Breast epithelium (tissue), 4 donors: ENCODE results near the gene TADA2B. TPM values are rescaled to one million over a fixed set of nuclear protein-coding genes. Genes with fewer than 3 reads are reported as not detected.

Experiments used
- DNase-seq, 2 donors: peaks; one replicate each; pipeline ENCODE4 v3.0.0-alpha.2; 2019; ENCODE audit warnings: low spot score in 2 of 2
- H3K27ac ChIP-seq, 2 donors: fragments of 200-600 bp; sonication (generic) in 1 of 2; one replicate each; pipeline ENCODE4 v1.5.1; 2016 to 2019; ENCODE audit warnings: mild to moderate bottlenecking in 1 of 2
- H3K27me3 ChIP-seq, 2 donors: fragments of 200-600 bp; sonication (generic) in 1 of 2; one replicate each; pipeline versions ENCODE4 v1.5.1 to v1.6.0; 2017 to 2019; ENCODE audit warnings: control low read depth in 1 of 2, mild to moderate bottlenecking in 1 of 2
- H3K36me3 ChIP-seq: fragments of 200-600 bp; one replicate; pipeline ENCODE4 v1.5.1; 2019
- H3K4me1 ChIP-seq, 2 donors: fragments of 200-600 bp; sonication (generic); one replicate each; pipeline ENCODE4 v1.5.1; 2016 to 2019; ENCODE audit warnings: control low read depth in 1 of 2
- H3K4me3 ChIP-seq, 3 donors: fragments of 200-600 bp; sonication (generic); 1 replicate in 2 of 3; 2 replicates in 1 of 3; pipeline ENCODE4 v1.5.1; 2016 to 2019; ENCODE audit warnings: mild to moderate bottlenecking in 3 of 3, moderate library complexity in 2 of 3
- H3K9me3 ChIP-seq, 2 donors: fragments of 200-600 bp; sonication (generic) in 1 of 2; one replicate each; pipeline ENCODE4 v1.5.1; 2016 to 2019; ENCODE audit warnings: control low read depth in 1 of 2
- POLR2A ChIP-seq: fragments of 450-650 bp; IDR thresholded peaks from one replicate; pipeline ENCODE4 v1.6.1; 2016; ENCODE audit warnings: antibody characterized with exemption, mild to moderate bottlenecking, moderate library complexity
- POLR2AphosphoS5 ChIP-seq, 3 donors: sonication (generic); formaldehyde crosslinking; IDR thresholded peaks; one replicate each; pipeline ENCODE4 v1.6.1; 2017; ENCODE audit warnings: antibody characterized with exemption in 3 of 3
- intact Hi-C: fragments of 100-400 bp; cut with DNase I; formaldehyde crosslinking; loops from one replicate; pipeline ENCODE4 v1.15.1; 2023; ENCODE audit warnings: low total_unique reads
- total RNA-seq, 3 donors: library from RNA; depleted of rRNA; stranded (reverse); fragments of >200 nt; gene quantifications; one replicate each; pipeline ENCODE4 v1.1.0, GENCODE V29; 2016
- TF ChIP-seq, protein P1 (sequence below), 3 donors: fragments of 450-650 bp; IDR thresholded peaks; one replicate each; pipeline ENCODE4 v1.5.1; 2016 to 2017; ENCODE audit warnings: antibody characterized with exemption in 3 of 3, mild to moderate bottlenecking in 3 of 3, moderate library complexity in 3 of 3

The TADA2B gene
- total RNA-seq, 3 donors from 2014 or later = 16.4 to 22.7 (median 17.8) TPM

DNA sequence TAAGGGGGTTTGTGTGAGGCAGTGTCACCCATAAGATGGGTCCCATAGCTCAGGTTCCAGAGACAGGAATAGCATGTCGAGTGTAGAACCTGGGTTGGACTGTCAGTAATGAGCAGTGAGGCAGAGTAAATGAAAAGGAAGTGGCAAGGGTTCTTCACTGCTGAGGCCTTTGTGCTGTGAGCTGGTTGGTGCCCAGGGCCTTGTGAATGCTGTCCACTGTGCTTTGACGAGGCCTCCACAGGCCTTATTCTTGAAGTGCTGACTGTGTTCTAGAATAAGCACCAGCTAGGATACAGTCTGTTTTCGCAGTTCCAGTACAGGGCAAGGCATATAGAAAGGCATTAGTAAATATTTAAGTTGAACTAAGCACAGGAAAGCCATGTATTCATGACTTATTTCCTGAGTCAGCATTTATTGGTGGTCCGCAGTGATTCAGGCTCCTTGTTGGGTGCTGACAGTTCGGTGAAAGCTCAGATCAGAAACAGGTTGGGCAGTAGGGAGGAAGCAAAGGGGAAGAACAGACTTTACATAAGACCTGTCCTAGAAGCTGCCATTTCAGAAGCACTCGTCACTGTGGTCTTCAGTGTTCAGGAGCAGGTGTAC, 25.6 kb upstream of the TADA2B start:
- Histone ChIP-seq H3K9me3 (no peaks in the 10 kb centered on the region), H3K4me1 (no peaks in the 10 kb centered on the region), H3K4me3 (no peak overlapping the region), H3K27me3 (no peaks in the 10 kb centered on the region), H3K36me3 (peaks cover 5% of the 10 kb centered on the region), H3K27ac (no peak overlapping the region)
- DNase-seq = no peak
- TF ChIP-seq POLR2AphosphoS5 (IDR thresholded peaks at IDR 0.05) (no peak), POLR2A (no peak)
- TF ChIP-seq, protein P1, sequence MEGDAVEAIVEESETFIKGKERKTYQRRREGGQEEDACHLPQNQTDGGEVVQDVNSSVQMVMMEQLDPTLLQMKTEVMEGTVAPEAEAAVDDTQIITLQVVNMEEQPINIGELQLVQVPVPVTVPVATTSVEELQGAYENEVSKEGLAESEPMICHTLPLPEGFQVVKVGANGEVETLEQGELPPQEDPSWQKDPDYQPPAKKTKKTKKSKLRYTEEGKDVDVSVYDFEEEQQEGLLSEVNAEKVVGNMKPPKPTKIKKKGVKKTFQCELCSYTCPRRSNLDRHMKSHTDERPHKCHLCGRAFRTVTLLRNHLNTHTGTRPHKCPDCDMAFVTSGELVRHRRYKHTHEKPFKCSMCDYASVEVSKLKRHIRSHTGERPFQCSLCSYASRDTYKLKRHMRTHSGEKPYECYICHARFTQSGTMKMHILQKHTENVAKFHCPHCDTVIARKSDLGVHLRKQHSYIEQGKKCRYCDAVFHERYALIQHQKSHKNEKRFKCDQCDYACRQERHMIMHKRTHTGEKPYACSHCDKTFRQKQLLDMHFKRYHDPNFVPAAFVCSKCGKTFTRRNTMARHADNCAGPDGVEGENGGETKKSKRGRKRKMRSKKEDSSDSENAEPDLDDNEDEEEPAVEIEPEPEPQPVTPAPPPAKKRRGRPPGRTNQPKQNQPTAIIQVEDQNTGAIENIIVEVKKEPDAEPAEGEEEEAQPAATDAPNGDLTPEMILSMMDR (IDR thresholded peaks at IDR 0.05) = no peak
- intact Hi-C loops = no loop called here

DNA sequence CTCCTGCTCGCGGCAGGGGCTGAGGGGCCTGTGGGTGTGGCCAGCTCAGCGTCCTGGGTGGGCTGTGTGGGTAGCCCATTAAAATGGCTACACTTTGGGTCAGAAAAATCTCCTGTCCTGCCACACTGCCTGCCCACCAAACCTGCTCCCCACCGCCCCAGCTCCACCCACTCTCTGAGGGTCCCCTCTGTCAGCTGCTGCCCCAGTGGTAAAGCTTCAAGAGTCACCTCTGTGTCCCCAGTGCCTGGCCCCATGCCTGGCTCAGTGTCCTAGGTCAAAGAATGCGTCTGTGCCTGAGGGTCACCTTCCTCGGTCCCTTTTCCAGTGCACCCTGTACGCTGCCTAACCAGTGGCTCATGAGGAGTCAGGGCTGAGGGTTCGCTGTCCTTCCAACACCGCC, 24.9 kb upstream of the TADA2B start:
- no peak for DNase-seq
- intact Hi-C loops = no loop called here
- Histone ChIP-seq H3K4me3 (no peak overlapping the region), H3K27ac (no peak overlapping the region), H3K27me3 (no peaks in the 10 kb centered on the region), H3K4me1 (no peaks in the 10 kb centered on the region), H3K9me3 (no peaks in the 10 kb centered on the region), H3K36me3 (peaks cover 5% of the 10 kb centered on the region)
- no peak for TF ChIP-seq POLR2AphosphoS5 (IDR thresholded peaks at IDR 0.05)
- TF ChIP-seq, protein P1 (IDR thresholded peaks at IDR 0.05) = no peak
- no peak for TF ChIP-seq POLR2A

DNA sequence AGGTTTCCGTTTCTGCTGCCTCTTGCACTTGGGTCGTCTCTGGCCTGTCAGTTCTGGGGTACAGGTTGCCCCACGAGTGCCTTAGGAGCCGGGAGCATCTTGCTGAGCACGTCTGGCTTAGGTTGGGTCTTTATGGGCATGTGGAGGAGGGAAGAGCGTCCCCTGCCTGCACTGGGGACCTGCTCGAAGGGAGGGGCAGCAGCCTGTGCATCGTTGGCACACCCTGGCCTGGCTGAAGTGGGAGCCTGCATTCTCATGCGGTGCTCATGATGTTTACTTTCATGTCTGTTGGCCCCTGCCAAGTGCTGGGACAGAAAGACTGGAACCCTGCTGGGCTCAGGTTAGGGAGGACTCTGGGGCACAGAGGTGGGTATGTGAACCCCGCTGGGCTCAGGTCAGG, 23.8 kb upstream of the TADA2B start:
- no peak for DNase-seq
- Histone ChIP-seq H3K9me3 (no peaks in the 10 kb centered on the region), H3K36me3 (peaks cover 3% of the 10 kb centered on the region), H3K27ac (no peak overlapping the region), H3K4me3 (no peak overlapping the region), H3K27me3 (no peaks in the 10 kb centered on the region), H3K4me1 (no peaks in the 10 kb centered on the region)
- intact Hi-C loops = no loop called here
- TF ChIP-seq POLR2A = no peak
- TF ChIP-seq, protein P1 (IDR thresholded peaks at IDR 0.05) = no peak
- TF ChIP-seq POLR2AphosphoS5 (IDR thresholded peaks at IDR 0.05) = no peak

DNA sequence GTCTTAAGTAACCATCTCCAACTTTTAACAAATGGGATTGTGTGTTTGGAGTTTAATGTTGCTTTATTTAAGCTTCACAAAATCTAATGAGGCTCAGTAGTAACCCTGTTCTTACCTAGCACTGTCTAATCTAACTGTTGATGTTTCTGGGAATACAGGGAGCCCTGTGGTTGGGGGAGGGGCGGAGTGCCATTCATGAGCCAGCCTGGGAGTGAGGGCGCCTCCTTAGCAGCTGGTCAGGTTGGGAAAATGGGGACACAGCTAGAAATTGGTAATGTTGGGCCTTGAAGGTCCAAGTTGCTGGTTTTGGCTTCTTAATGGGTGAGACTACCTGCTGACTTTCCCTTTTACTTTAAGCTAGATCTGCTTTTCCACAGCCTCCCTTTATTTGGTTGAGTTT, 22.9 kb upstream of the TADA2B start:
- H3K4me1 ChIP-seq = no peaks in the 10 kb centered on the region
- no peak overlapping the region for H3K27ac ChIP-seq
- no peaks in the 10 kb centered on the region for H3K36me3 ChIP-seq
- TF ChIP-seq, protein P1 (IDR thresholded peaks at IDR 0.05) = no peak
- TF ChIP-seq POLR2AphosphoS5 (IDR thresholded peaks at IDR 0.05) = no peak
- no peak for TF ChIP-seq POLR2A
- no peaks in the 10 kb centered on the region for H3K27me3 ChIP-seq
- no peak for DNase-seq
- H3K9me3 ChIP-seq = no peaks in the 10 kb centered on the region
- intact Hi-C loops = no loop called here
- no peak overlapping the region for H3K4me3 ChIP-seq

DNA sequence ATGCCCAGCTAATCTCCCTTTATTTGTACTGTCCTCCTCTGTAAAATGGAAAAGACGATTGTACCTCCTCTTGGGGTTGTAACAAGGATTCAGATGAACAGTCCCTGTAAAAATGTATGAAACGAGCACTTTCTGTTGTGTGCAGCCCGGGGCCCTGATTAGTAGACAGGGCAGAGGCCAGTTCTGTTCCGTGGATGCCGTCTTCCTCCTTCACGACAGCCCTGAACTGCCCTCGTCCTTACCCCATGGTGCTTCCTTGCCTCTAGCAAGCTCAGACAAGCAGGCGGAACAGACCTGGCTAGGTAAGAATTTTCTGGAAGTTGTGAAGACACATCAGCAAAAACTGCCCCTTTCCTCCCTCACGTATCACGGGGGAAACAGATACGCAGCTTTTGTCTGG, 22.3 kb upstream of the TADA2B start:
- no peak for DNase-seq
- H3K9me3 ChIP-seq = no peaks in the 10 kb centered on the region
- TF ChIP-seq POLR2A (no peak), POLR2AphosphoS5 (IDR thresholded peaks at IDR 0.05) (no peak)
- TF ChIP-seq, protein P1 (IDR thresholded peaks at IDR 0.05) = no peak
- no peak overlapping the region for H3K27ac ChIP-seq
- H3K4me3 ChIP-seq = no peak overlapping the region
- H3K27me3 ChIP-seq = no peaks in the 10 kb centered on the region
- intact Hi-C loops = no loop called here
- H3K4me1 ChIP-seq = no peaks in the 10 kb centered on the region
- no peaks in the 10 kb centered on the region for H3K36me3 ChIP-seq
